Esophagus squamous epithelium (tissue), 4 donors: ENCODE results near the gene MFF.

ENCODE experiments used
- POLR2A ChIP-seq, 4 donors: fragments of 450-650 bp; IDR thresholded peaks; one replicate each; pipeline ENCODE4 v1.6.1; 2017; ENCODE audit warnings: antibody characterized with exemption in 4 of 4, mild to moderate bottlenecking in 4 of 4, moderate library complexity in 3 of 4
- TF ChIP-seq, protein P1 (sequence below), 6 experiments: fragments of 450-650 bp in 4 of 6; fragments of 200-600 bp in 2 of 6; sonication (generic) in 2 of 6; IDR thresholded peaks; one replicate each; pipeline ENCODE4 v1.5.1; 2016 to 2019; ENCODE audit warnings: antibody characterized with exemption in 6 of 6, mild to moderate bottlenecking in 4 of 6, moderate library complexity in 4 of 6

DNA sequence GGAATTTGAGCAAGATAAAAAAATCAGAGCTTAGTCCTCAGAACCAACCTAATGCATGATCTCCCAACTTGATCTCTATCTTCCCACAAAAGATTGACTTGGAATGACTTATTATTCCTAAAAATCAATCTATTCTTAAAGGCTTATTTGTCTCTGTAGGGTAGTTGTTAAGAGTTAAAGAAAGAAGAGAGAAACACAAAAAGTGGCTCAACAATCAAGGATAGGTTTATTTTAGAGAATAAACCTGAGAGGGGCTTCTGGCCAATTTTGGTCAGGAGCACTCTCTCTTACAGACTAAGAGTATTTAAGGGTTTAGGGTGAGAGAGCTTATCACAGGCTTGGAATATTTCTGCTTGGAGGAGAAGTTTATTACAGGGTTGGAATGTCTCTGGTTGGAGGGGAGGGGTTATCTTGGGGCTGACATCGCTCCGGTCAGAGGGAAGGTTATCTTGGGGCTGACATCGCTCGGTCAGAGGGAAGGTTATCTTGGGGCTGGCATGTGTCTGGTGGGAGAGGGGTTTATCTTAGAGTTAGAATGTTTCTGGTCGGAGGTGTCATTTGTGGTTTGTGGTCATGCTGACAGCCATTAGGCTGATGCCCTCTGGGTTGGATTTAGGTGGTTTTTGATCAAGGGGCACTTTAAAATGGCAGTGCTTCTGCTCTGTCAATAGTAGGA, 2.4 kb upstream of the MFF start:
- TF ChIP-seq, protein P1, sequence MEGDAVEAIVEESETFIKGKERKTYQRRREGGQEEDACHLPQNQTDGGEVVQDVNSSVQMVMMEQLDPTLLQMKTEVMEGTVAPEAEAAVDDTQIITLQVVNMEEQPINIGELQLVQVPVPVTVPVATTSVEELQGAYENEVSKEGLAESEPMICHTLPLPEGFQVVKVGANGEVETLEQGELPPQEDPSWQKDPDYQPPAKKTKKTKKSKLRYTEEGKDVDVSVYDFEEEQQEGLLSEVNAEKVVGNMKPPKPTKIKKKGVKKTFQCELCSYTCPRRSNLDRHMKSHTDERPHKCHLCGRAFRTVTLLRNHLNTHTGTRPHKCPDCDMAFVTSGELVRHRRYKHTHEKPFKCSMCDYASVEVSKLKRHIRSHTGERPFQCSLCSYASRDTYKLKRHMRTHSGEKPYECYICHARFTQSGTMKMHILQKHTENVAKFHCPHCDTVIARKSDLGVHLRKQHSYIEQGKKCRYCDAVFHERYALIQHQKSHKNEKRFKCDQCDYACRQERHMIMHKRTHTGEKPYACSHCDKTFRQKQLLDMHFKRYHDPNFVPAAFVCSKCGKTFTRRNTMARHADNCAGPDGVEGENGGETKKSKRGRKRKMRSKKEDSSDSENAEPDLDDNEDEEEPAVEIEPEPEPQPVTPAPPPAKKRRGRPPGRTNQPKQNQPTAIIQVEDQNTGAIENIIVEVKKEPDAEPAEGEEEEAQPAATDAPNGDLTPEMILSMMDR (IDR thresholded peaks at IDR 0.05) = no peak
- TF ChIP-seq POLR2A (IDR thresholded peaks at IDR 0.05) = no peak
